GM12873 (cell line): ENCODE data around the gene ZC3H12A.

Experiments used
- CTCF ChIP-seq: IDR thresholded peaks from 2 replicates; pipeline ENCODE4 v1.5.1; 2012; ENCODE audit warnings: low read depth, mild to moderate bottlenecking, moderate library complexity, low read length, control low read depth; ENCODE audit not compliant: insufficient read depth; ENCODE audit errors: missing control alignments

ZC3H12A gene

GRCh38 chr1:37468037-37468436 lies 6.3 kb upstream of the ZC3H12A start:
- no peak for TF ChIP-seq CTCF

GRCh38 chr1:37469386-37469785 lies 5.0 kb upstream of the ZC3H12A start:
- no peak for TF ChIP-seq CTCF

- TF ChIP-seq CTCF = no peak
Observed at GRCh38 chr1:37471345-37472231, 2.8 kb upstream of the ZC3H12A start.

GRCh38 chr1:37472281-37472680 lies 2.1 kb upstream of the ZC3H12A start:
- no peak for TF ChIP-seq CTCF

- no peak for TF ChIP-seq CTCF
Observed at GRCh38 chr1:37472994-37473393, 1.4 kb upstream of the ZC3H12A start.

GRCh38 chr1:37473431-37474045 lies 842 bp upstream of the ZC3H12A start:
- TF ChIP-seq CTCF = peak; percentile 21

- no peak for TF ChIP-seq CTCF
Observed at GRCh38 chr1:37474697-37475379, 458 bp downstream of the ZC3H12A start.
